Spleen (tissue), 7 donors: Measurements from ENCODE around the gene C19orf44.

ENCODE experiments used
- CTCF ChIP-seq, 11 experiments: fragments of 200-600 bp in 7 of 11; fragments of 450-650 bp in 4 of 11; sonication (generic) in 4 of 11; IDR thresholded peaks in 8 of 11; conservative IDR thresholded peaks in 3 of 11; 1 replicate in 7 of 11; 2 replicates in 4 of 11; pipeline versions ENCODE4 v1.4.0 to v1.8.0; 2016 to 2021; ENCODE audit warnings: antibody characterized with exemption in 11 of 11, inconsistent platforms in 4 of 11, mild to moderate bottlenecking in 1 of 11
- POLR2A ChIP-seq, 3 donors: fragments of 450-650 bp; IDR thresholded peaks; one replicate each; pipeline ENCODE4 v1.5.1; 2017; ENCODE audit warnings: antibody characterized with exemption in 3 of 3, mild to moderate bottlenecking in 1 of 3
- donor health status: DM: no; HTN: no; CAD: no; lungs with moderate emphysema.
- donor health status: DM: no; HTN: no; CAD: no.
- donor health status: DM: no; HTN: no; CAD: no.

GRCh38 chr19:16467581-16467980, 28.6 kb upstream of the C19orf44 start:
- no peak for TF ChIP-seq CTCF (IDR thresholded peaks at IDR 0.05 in 8 of 11, conservative IDR thresholded peaks at IDR 0.05 in 3 of 11)
- TF ChIP-seq POLR2A (IDR thresholded peaks at IDR 0.05) = no peak
